ENCODE data around the gene PKP4.
"Not testable (repeated sequence)": the region's sequence is repeated elsewhere in the genome, so short reads cannot be mapped to it uniquely, and the experiment has no call there.

PKP4 gene

GRCh38 chr2:158676295-158676694, 219.5 kb downstream of the PKP4 start:
- no peak for DNase-seq (ENCODE audit: low read depth in 1 of 2, low spot score in 1 of 2)

GRCh38 chr2:158676696-158677095, 219.9 kb downstream of the PKP4 start:
- DNase-seq (ENCODE audit: low read depth in 1 of 2, low spot score in 1 of 2) = no peak

GRCh38 chr2:158677542-158677941, 220.8 kb downstream of the PKP4 start:
- no peak for DNase-seq (ENCODE audit: low read depth in 1 of 2, low spot score in 1 of 2)

GRCh38 chr2:158681816-158682215, 225.1 kb downstream of the PKP4 start:
- no peak for DNase-seq (ENCODE audit: low read depth in 1 of 2, low spot score in 1 of 2)

- DNase-seq (ENCODE audit: low read depth in 1 of 2, low spot score in 1 of 2) = no peak
These were observed 228.9 kb downstream of the PKP4 start for GRCh38 chr2:158685646-158686045.

- no peak for DNase-seq (ENCODE audit: low read depth in 1 of 2, low spot score in 1 of 2)
These were observed 229.5 kb downstream of the PKP4 start for GRCh38 chr2:158686210-158686691.

- DNase-seq (ENCODE audit: low read depth in 1 of 2, low spot score in 1 of 2) = no peak
These were observed 230.6 kb downstream of the PKP4 start for GRCh38 chr2:158687315-158687714.

GRCh38 chr2:158688721-158689120, 232.0 kb downstream of the PKP4 start:
- no peak for DNase-seq (ENCODE audit: low read depth in 1 of 2, low spot score in 1 of 2)

- DNase-seq (ENCODE audit: low read depth in 1 of 2, low spot score in 1 of 2) = no peak
These were observed 232.6 kb downstream of the PKP4 start for GRCh38 chr2:158689391-158689790.

- no peak for DNase-seq (ENCODE audit: low read depth in 1 of 2, low spot score in 1 of 2)
These were observed 234.1 kb downstream of the PKP4 start for GRCh38 chr2:158690823-158691222.

- no peak for DNase-seq (ENCODE audit: low read depth in 1 of 2, low spot score in 1 of 2)
These were observed 234.9 kb downstream of the PKP4 start for GRCh38 chr2:158691619-158692018.

GRCh38 chr2:158692372-158693103, 235.8 kb downstream of the PKP4 start:
- no peak for DNase-seq (ENCODE audit: low read depth in 1 of 2, low spot score in 1 of 2)

GRCh38 chr2:158693476-158693875, 236.7 kb downstream of the PKP4 start:
- no peak for DNase-seq (ENCODE audit: low read depth in 1 of 2, low spot score in 1 of 2)

GRCh38 chr2:158695305-158695704, 238.6 kb downstream of the PKP4 start:
- DNase-seq (ENCODE audit: low read depth in 1 of 2, low spot score in 1 of 2) = no peak

GRCh38 chr2:158695744-158696143, 239.0 kb downstream of the PKP4 start:
- not testable (repeated sequence) for DNase-seq (ENCODE audit: low read depth in 1 of 2, low spot score in 1 of 2)

- DNase-seq (ENCODE audit: low read depth in 1 of 2, low spot score in 1 of 2) = no peak
These were observed 242.6 kb downstream of the PKP4 start for GRCh38 chr2:158699323-158699722.

- DNase-seq (ENCODE audit: low read depth in 1 of 2, low spot score in 1 of 2) = no peak
These were observed 244.3 kb downstream of the PKP4 start for GRCh38 chr2:158701101-158701500.

- no peak for DNase-seq (ENCODE audit: low read depth in 1 of 2, low spot score in 1 of 2)
These were observed 246.0 kb downstream of the PKP4 start for GRCh38 chr2:158702740-158703139.

GRCh38 chr2:158704724-158705465, 248.1 kb downstream of the PKP4 start:
- DNase-seq (ENCODE audit: low read depth in 1 of 2, low spot score in 1 of 2) = not testable (repeated sequence)

- DNase-seq (ENCODE audit: low read depth in 1 of 2, low spot score in 1 of 2) = no peak
These were observed 256.2 kb downstream of the PKP4 start for GRCh38 chr2:158712791-158713522.

- DNase-seq (ENCODE audit: low read depth in 1 of 2, low spot score in 1 of 2) = no peak
These were observed 256.9 kb downstream of the PKP4 start for GRCh38 chr2:158713523-158714138.

All from activated T-helper 1 cell treated with anti-CD3 and anti-CD28 coated beads, Interleukin-2, amount 50 U/mL, for 16 hours (primary cell).